Muscle of leg (tissue), 11 donors: Measurements from ENCODE around the gene FOXI1. TPM values are rescaled to one million over a fixed set of nuclear protein-coding genes. Genes with fewer than 3 reads are reported as not detected.

Source experiments
- DNase-seq: peaks from one replicate; pipeline ENCODE4 v3.0.0; 2013
- H3K27ac ChIP-seq: one replicate; pipeline ENCODE4 v1.5.1; 2013; ENCODE audit warnings: mild to moderate bottlenecking, low read length, control low read depth
- H3K27me3 ChIP-seq: one replicate; pipeline ENCODE4 v1.6.1; 2013; ENCODE audit warnings: low read length; ENCODE audit not compliant: control insufficient read depth, insufficient read depth
- H3K36me3 ChIP-seq: one replicate; pipeline ENCODE4 v1.6.1; 2013; ENCODE audit warnings: low read length; ENCODE audit not compliant: control insufficient read depth, insufficient read depth
- H3K4me1 ChIP-seq: one replicate; pipeline ENCODE4 v1.6.1; 2013; ENCODE audit warnings: low read length; ENCODE audit not compliant: control insufficient read depth, insufficient read depth
- H3K4me3 ChIP-seq: one replicate; pipeline ENCODE4 v1.5.1; 2013; ENCODE audit warnings: low read length, control low read depth
- H3K9me3 ChIP-seq: replicated peaks from 2 replicates; pipeline ENCODE4 v1.6.1; 2013; ENCODE audit warnings: low read depth, low read length; ENCODE audit not compliant: control insufficient read depth
- WGBS: methylation state at CpG from one replicate; pipeline ENCODE4 v1.1.5; 2013; ENCODE audit warnings: missing lambda C conversion rate; ENCODE audit not compliant: insufficient coverage; 5-methylcytosine and 5-hydroxymethylcytosine counted together
- polyA plus RNA-seq, 8 donors: library from polyadenylated mRNA; unstranded; fragments of 120-200 nt; gene quantifications; one replicate each; pipeline versions ENCODE4 v1.2.1 to v1.2.3, GENCODE V29; 2013; ENCODE audit warnings: inconsistent platforms in 1 of 8, low replicate concordance in 1 of 8; ENCODE audit not compliant: insufficient read length in 8 of 8, insufficient read depth in 1 of 8
- total RNA-seq: library from RNA; stranded (reverse); fragments of 120-200 nt; gene quantifications from one replicate; pipeline ENCODE4 v1.2.4, GENCODE V29; 2013

FOXI1 gene
- total and polyA plus RNA-seq, 9 donors = not detected

DNA sequence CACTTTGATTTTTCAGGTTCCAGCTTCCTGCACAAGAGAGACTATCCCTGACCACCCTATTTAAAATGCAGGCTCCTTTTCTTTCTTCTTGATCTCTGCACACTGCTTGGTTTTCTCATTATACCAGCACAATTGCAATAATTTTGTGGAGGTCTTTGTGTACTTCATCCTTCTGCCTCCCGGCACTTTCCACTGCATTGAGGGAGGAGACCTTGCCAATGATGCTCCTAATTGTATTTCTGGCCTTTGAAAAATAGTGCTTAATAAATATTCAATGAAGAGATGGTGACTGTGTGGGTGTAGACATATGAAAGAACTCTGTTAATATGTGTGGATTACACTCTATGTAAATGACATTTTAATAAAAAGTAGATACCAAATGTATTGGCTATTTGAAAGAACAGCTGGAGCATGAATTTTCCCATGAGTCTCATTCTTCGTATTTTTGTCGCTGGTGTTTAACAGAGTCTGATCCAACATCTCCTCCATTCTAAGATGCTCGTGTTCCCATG lies 42.1 kb downstream of the FOXI1 start:
- H3K36me3 ChIP-seq = no peaks in the 10 kb centered on the region
- no peak overlapping the region for H3K4me3 ChIP-seq
- H3K4me1 ChIP-seq = peaks cover 13% of the 10 kb centered on the region
- WGBS = no CpG with 5 or more reads among the region's 4 CpGs
- no peaks in the 10 kb centered on the region for H3K27me3 ChIP-seq
- no peak for DNase-seq
- H3K9me3 ChIP-seq = no peaks in the 10 kb centered on the region
- no peak overlapping the region for H3K27ac ChIP-seq

DNA sequence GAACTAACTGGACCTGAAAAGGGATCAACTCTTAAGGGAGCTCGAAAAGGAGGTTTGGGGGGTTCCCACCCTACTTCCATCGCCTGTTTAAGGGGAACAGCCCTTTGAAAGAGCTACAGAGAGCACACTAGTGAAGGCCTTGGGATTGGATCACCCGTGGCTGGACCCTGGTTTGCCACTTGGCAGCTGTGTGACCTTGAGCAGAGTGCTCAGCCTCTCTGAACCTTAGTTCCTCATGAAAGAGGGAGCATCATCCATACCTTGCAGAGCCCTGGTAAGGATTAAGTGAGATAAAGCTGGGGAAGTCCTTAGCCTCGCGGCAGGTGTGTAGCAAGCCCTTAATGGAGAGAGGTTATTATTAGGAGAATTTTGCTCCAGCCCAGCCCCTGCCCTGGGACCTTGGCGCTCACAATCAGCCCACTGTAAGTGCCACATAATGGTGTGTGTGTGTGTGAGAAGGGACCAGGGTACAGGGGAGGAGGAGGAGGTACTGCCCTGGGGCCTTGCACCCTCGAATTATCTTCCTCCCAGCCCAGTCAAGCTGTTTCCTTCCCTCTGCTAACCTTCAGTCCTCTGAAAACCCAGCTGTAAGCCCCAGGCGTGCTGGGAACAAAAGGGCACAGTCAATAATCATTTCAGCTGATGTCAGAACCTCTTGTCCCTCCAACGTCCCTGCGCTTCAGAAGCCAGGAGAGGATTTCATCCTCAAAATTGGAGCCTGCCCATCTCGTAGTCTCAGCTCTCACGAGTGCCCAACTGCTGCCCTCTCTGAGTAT lies 42.9 kb downstream of the FOXI1 start:
- WGBS = 68% methylated on average over 11 of the region's 12 CpGs
- H3K27me3 ChIP-seq = no peaks in the 10 kb centered on the region

DNA sequence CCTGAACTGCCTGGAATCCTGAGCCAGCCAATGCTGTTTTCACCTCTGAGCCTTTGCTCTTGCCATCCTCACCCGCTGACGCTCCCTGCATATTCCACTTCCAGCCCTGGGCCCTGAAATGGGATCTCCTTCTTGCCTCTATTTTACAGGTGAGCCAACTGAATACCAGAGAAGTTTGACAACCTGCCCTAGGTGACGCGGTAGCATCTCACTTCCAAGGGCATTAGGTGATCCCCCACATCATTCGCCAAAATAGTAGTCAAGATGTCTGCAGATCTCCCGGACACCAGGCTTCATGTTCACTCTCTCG lies 43.5 kb downstream of the FOXI1 start:
- Histone ChIP-seq H3K9me3 (no peaks in the 10 kb centered on the region), H3K27me3 (no peaks in the 10 kb centered on the region), H3K4me3 (no peak overlapping the region), H3K36me3 (no peaks in the 10 kb centered on the region), H3K4me1 (peaks cover 15% of the 10 kb centered on the region), H3K27ac (no peak overlapping the region)
- WGBS = 90% methylated on average over 7 of the region's 7 CpGs
- no peak for DNase-seq

More for the DNA sequence above, 42.9 kb downstream of the FOXI1 start:
- no peak for DNase-seq
- peaks cover 15% of the 10 kb centered on the region for H3K4me1 ChIP-seq
- no peak overlapping the region for H3K27ac ChIP-seq
- H3K4me3 ChIP-seq = no peak overlapping the region
- H3K36me3 ChIP-seq = no peaks in the 10 kb centered on the region
- H3K9me3 ChIP-seq = no peaks in the 10 kb centered on the region

DNA sequence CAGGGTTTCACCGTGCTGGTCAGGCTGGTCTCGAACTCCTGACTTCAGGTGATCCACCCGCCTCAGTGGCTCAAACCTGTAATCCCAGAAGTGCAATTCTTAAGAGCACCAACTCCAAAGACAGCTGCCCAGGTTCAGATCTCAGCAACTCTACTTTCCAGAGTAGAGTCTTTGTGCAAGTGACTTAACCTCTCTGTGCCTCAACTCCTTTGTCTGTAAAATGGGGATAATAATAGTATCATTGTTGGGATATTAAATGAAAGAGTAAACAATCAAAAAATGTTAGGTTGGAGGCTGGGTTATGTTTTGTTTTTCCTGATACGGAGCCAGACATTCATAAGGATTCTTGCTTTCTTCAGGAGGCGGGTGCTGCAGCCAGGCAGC lies 45.0 kb downstream of the FOXI1 start:
- Histone ChIP-seq H3K27me3 (no peaks in the 10 kb centered on the region), H3K4me1 (peaks cover 15% of the 10 kb centered on the region), H3K9me3 (no peaks in the 10 kb centered on the region), H3K27ac (no peak overlapping the region), H3K36me3 (no peaks in the 10 kb centered on the region), H3K4me3 (no peak overlapping the region)
- 33% methylated on average over 2 of the region's 5 CpGs for WGBS
- no peak for DNase-seq

DNA sequence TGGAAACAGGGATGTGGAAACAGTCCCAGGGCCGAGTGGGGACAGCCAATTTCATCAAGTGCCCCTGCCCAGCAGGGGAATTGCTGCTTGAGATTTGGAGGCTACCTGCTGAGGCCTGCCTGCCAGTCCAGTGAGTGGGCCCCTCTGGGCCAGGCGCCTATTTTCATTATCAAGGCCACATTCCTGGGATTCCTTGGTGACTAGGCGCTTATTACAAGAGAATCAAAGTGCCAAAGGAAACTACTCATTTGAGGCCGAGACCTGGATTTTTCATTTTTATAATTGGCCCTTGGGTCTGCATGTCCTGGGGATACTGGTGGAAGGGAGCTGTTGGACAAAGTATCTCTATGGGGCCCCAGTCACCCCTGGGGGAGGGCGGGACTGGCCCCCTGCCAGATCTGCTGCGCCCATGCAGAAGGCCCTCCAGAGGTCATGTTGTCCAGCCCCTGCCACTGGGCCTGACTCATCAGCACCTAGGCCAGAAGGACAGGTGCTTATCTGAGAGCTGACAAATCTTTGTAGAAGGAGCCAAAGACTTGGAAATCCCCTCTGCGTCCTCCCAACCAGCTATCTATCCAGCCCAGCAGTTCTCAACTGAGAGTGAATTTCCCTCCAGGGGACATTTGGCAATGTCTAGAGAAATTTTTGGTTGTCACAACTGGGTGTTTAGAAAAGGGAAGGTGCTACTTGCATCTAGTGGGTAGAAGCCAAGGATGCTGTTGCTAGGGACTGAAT lies 45.6 kb downstream of the FOXI1 start:
- Histone ChIP-seq H3K4me1 (peaks cover 15% of the 10 kb centered on the region), H3K9me3 (no peaks in the 10 kb centered on the region), H3K27me3 (no peaks in the 10 kb centered on the region), H3K4me3 (no peak overlapping the region), H3K36me3 (no peaks in the 10 kb centered on the region), H3K27ac (no peak overlapping the region)
- DNase-seq = peak; percentile 34
- WGBS = 53% methylated on average over 5 of the region's 7 CpGs

DNA sequence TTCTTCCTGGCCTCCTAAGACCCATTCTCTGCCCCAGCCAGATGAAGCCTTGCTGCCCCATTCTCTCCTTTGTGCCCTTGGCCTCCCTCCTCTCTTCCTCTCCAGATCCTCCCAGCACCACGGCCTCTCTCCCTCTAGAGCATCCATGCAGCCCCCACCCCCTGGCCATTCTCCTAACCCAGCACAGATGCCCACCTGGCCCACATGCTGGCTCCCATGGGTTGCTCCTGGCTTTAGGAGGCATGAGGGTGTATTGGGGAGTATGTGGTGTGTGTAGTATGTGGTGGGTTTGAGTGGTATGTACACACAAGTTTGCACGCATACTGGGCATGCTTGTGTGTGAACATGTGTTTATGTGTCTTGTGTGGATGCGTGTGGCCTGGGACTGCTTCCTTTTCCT lies 47.1 kb downstream of the FOXI1 start:
- Histone ChIP-seq H3K27me3 (no peaks in the 10 kb centered on the region), H3K4me1 (peaks cover 15% of the 10 kb centered on the region), H3K4me3 (no peak overlapping the region), H3K27ac (no peak overlapping the region), H3K9me3 (no peaks in the 10 kb centered on the region), H3K36me3 (no peaks in the 10 kb centered on the region)
- no CpG with 5 or more reads among the region's 3 CpGs for WGBS
- DNase-seq = no peak

DNA sequence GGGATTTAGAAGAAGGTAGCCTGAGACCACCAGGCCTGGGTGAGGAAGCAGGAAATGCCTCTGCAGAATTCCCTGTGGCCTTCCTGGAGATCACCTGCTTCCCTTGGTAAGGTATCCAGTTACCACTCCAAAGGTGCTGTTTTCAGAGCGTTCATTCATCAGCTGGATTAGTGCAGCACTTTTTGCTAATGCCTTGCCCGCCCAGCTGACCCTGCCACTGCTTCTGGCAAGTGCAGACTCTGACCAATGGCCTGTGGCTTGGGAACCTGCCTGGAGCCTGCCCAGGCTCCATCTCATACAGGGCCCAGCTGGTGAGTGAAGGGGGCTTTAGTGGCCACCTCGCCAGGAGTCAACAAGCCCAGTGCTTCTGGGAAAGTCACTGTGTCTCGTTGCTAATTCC lies 48.6 kb downstream of the FOXI1 start:
- Histone ChIP-seq H3K9me3 (no peaks in the 10 kb centered on the region), H3K4me1 (peaks cover 12% of the 10 kb centered on the region), H3K4me3 (no peak overlapping the region), H3K27me3 (no peaks in the 10 kb centered on the region), H3K36me3 (no peaks in the 10 kb centered on the region), H3K27ac (no peak overlapping the region)
- WGBS = 56% methylated on average over 4 of the region's 4 CpGs
- no peak for DNase-seq

DNA sequence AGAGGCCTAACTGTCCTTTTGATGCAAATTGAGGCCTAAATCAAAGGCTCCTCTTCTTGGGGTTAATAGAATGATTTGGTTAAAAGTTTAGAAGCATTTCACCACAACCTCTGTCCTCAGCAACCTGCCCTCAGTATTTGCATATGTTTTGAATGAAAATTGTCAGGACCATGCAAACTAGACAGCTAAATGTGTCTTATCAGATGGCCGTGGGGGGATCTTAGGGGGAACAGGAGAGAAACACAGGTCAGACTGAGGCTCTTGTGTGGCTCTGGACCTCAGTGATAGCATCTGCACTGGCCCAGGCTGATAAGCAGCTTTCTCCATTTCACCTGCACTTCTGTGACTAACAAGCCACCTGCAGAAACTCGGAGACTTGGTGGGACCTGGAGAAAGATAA lies 49.0 kb downstream of the FOXI1 start:
- H3K27ac ChIP-seq = no peak overlapping the region
- no peaks in the 10 kb centered on the region for H3K9me3 ChIP-seq
- H3K4me3 ChIP-seq = no peak overlapping the region
- WGBS = 80% methylated on average over 1 of the region's 2 CpGs
- H3K4me1 ChIP-seq = peaks cover 12% of the 10 kb centered on the region
- no peaks in the 10 kb centered on the region for H3K36me3 ChIP-seq
- no peaks in the 10 kb centered on the region for H3K27me3 ChIP-seq
- no peak for DNase-seq

DNA sequence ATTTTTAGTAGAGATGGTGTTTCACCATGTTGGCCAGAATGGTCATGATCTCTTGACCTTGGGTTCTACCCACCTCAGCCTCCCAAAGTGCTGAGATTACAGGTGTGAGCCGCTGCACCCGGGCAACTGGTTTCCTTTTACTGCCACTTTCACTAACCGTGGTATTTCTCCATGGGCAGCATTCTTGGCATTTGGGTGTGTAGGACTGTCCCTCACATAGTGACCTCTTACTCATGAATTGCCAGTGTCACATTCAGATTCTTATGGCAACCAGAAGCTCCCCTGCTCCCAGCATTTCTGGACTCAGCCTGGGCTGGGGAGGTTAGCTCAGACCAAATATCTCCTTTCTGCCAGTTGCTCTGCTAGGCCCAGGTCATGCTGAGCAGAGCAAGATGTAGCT lies 50.1 kb downstream of the FOXI1 start:
- no CpG with 5 or more reads among the region's 3 CpGs for WGBS

DNA sequence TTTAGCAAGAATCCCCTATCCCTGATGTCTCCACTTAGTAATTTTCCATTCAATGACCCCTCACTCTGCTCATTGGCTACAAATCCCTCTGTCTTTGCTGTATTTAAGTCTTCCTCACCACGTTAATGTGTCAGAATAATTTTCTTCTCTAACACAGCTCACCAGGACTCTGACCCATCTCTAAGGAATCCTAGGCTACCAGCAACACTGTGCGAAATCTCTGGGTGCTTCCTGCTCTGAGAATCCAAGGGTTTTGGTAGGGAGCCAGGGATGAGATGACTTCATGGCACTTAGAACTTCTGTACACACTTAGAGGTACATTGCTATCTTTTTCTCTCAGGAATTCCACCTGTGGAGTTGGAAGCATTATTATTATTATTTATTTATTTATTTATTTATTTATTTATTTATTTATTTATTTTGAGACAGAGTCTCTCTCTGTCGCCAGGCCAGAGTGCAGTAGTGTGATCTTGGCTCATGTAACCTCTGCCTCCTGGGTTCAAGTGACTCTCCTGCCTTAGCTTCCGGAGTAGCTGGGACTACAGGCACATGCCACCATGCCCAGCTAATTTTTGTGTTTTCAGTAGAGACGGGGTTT lies 53.5 kb downstream of the FOXI1 start:
- Histone ChIP-seq H3K27ac (no peak overlapping the region), H3K27me3 (no peaks in the 10 kb centered on the region), H3K4me1 (no peaks in the 10 kb centered on the region), H3K4me3 (no peak overlapping the region), H3K9me3 (no peaks in the 10 kb centered on the region), H3K36me3 (no peaks in the 10 kb centered on the region)
- WGBS = 100% methylated on average over 1 of the region's 5 CpGs
- DNase-seq = no peak

More for the DNA sequence above, 50.1 kb downstream of the FOXI1 start:
- Histone ChIP-seq H3K36me3 (no peaks in the 10 kb centered on the region), H3K4me3 (no peak overlapping the region), H3K4me1 (peaks cover 12% of the 10 kb centered on the region), H3K9me3 (no peaks in the 10 kb centered on the region), H3K27me3 (no peaks in the 10 kb centered on the region), H3K27ac (no peak overlapping the region)
- no peak for DNase-seq
